Measurements from ENCODE around the gene DPP4. TPM values are rescaled to one million over a fixed set of nuclear protein-coding genes. Genes with fewer than 3 reads are reported as not detected.

Gene DPP4
- total RNA-seq, 1 experiment from 2014 or later = 2.8 TPM

GRCh38 chr2:162099836-162100235, 25.8 kb upstream of the DPP4 start:
- no peak overlapping the region for H4K8ac ChIP-seq (replicated peaks; ENCODE audit: insufficient read length, low read depth, low read length)
- no peak overlapping the region for H3K18ac ChIP-seq (ENCODE audit: insufficient read length, low read depth, low read length)
- H3K14ac ChIP-seq (ENCODE audit: insufficient read depth, low read length) = no peak overlapping the region
- no peaks in the 10 kb centered on the region; a peak in 1 of 7 replicates for H3K36me3 Mint-ChIP-seq (ENCODE audit: insufficient read depth in 1 of 3, low read depth in 3 of 3)
- no peak overlapping the region for H3K27ac Mint-ChIP-seq
- H4K5ac ChIP-seq (ENCODE audit: insufficient read length, low read depth, low read length) = no peak overlapping the region
- H3K4me3 Mint-ChIP-seq = no peak overlapping the region
- no peak overlapping the region for H3K27ac ChIP-seq (ENCODE audit: insufficient read length, low read depth, low read length)
- H3K27me3 Mint-ChIP-seq (ENCODE audit: low read depth) = peaks cover under 1% of the 10 kb centered on the region; the same call in 1 of the 2 replicates
- no peak overlapping the region for H3K56ac ChIP-seq (ENCODE audit: insufficient read length, low read depth, low read length)
- H3K79me2 ChIP-seq (ENCODE audit: insufficient read depth, low read length) = no peaks in the 10 kb centered on the region
- no peak overlapping the region for H3T11ph ChIP-seq (ENCODE audit: low read length)
- no peak overlapping the region for H2BK120ac ChIP-seq (ENCODE audit: low read depth, low read length, poor library complexity, severe bottlenecking)
- no peak overlapping the region for H3K4ac ChIP-seq (ENCODE audit: low read depth, low read length)
- WGBS (ENCODE audit: extremely low coverage, insufficient read length, low lambda C conversion rate) = no CpG with 5 or more reads among the region's 5 CpGs
- no peak overlapping the region for H2BK20ac ChIP-seq (ENCODE audit: low read depth, low read length, poor library complexity, severe bottlenecking)
- H4K91ac ChIP-seq (ENCODE audit: insufficient read length, low read depth, low read length) = no peak overlapping the region
- no peaks in the 10 kb centered on the region for H3K23me2 ChIP-seq (ENCODE audit: insufficient read length, low read depth, low read length, poor library complexity, severe bottlenecking)
- H3K4me2 ChIP-seq (ENCODE audit: insufficient read depth, insufficient read length, low read length) = no peak overlapping the region
- no peak overlapping the region for H3K23ac ChIP-seq (ENCODE audit: insufficient read length, low read depth, low read length)
- H3K9me3 Mint-ChIP-seq = no peaks in the 10 kb centered on the region
- no peak overlapping the region for H2AFZ ChIP-seq (ENCODE audit: low read length)
- H2BK5ac ChIP-seq (ENCODE audit: insufficient read length, low read length) = no peak overlapping the region
- no peaks in the 10 kb centered on the region for H3K4me1 Mint-ChIP-seq
- no peaks in the 10 kb centered on the region for H4K20me1 ChIP-seq (ENCODE audit: control insufficient read depth, insufficient read depth, insufficient read length)
- H3K4me1 ChIP-seq (ENCODE audit: insufficient read depth, low read length) = no peaks in the 10 kb centered on the region
- no peak overlapping the region for H2BK12ac ChIP-seq (ENCODE audit: insufficient read length, low read depth, low read length)
- no peak overlapping the region for H2BK15ac ChIP-seq (ENCODE audit: low read depth, low read length)
- H3K79me1 ChIP-seq (ENCODE audit: insufficient read depth, low read depth, low read length, poor library complexity, severe bottlenecking) = no peaks in the 10 kb centered on the region
- no peak for TF ChIP-seq CTCF (conservative IDR thresholded peaks at IDR 0.05)
- H3K27me3 ChIP-seq (ENCODE audit: insufficient read depth, low read length) = no peaks in the 10 kb centered on the region
- no peak overlapping the region for H3K9ac ChIP-seq (ENCODE audit: extremely low read depth, insufficient read length, low read length)
- no peak overlapping the region for H2AK5ac ChIP-seq (ENCODE audit: insufficient read length, low read length)
- no peaks in the 10 kb centered on the region for H3K9me3 ChIP-seq (ENCODE audit: control insufficient read depth, low read depth, low read length)
- DNase-seq = no peak

Measured in H9 (cell line).